ENCODE data around the gene PXDN. TPM values are rescaled to one million over a fixed set of nuclear protein-coding genes. Genes with fewer than 3 reads are reported as not detected.
A peak's percentile ranks its signal among the peaks of the same experiment; 100 is the strongest.

PXDN gene
- total RNA-seq, 4 donors from 2014 or later: 9.0 to 46.2 (median 18.5) TPM

DNA sequence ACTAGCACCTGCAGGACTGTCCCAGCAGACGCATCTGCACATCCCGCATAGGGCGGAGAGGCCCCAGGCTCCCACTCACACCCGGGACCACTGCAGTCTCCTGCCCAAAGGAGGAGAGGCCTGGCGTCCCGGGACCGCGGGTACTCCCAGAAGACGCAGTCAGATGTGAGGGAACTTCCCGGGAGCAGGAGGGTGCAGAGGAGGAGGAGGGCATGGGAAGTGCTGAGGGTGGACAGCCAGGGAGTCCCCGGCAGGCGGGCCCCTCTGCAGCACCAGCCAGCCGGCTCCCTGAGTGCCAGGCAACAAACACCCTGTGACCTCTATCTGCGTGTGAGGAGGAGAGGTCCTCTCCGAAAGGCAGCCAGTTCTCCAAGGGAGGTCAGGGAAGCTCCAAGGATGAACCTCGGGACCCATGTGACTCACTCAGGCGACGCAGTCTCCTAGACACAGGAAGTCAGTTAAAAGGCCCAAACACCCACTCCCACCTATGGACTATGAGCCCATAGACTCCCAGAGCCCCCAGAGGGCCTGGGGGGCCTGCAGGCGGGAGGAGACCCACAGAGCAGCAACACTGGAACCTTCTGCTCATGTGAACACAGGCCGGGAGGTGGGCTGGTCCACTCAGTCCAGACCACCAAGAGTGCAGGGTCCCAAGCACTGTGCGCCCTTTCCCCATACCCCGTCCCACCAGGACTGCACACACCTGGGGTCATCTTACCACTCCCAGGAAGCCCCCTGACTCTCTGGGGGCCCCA is 4.2 kb downstream of the PXDN start:
- TF ChIP-seq EP300 (IDR thresholded peaks at IDR 0.05; ENCODE audit: low read depth) (no peak), POLR2A (IDR thresholded peaks at IDR 0.05) (no peak), POLR2AphosphoS5 (IDR thresholded peaks at IDR 0.05) (no peak)
- TF ChIP-seq, protein P1, sequence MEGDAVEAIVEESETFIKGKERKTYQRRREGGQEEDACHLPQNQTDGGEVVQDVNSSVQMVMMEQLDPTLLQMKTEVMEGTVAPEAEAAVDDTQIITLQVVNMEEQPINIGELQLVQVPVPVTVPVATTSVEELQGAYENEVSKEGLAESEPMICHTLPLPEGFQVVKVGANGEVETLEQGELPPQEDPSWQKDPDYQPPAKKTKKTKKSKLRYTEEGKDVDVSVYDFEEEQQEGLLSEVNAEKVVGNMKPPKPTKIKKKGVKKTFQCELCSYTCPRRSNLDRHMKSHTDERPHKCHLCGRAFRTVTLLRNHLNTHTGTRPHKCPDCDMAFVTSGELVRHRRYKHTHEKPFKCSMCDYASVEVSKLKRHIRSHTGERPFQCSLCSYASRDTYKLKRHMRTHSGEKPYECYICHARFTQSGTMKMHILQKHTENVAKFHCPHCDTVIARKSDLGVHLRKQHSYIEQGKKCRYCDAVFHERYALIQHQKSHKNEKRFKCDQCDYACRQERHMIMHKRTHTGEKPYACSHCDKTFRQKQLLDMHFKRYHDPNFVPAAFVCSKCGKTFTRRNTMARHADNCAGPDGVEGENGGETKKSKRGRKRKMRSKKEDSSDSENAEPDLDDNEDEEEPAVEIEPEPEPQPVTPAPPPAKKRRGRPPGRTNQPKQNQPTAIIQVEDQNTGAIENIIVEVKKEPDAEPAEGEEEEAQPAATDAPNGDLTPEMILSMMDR (IDR thresholded peaks at IDR 0.05): no peak
- peaks cover 11 to 35% (median 23%) of the 10 kb centered on the region in 4 donors for H3K4me1 ChIP-seq
- peak overlapping the region; percentile 93 to 96 (median 93) for H3K27ac ChIP-seq
- no peak overlapping the region for H3K4me3 ChIP-seq
- H3K36me3 ChIP-seq: no peaks in the 10 kb centered on the region
- intact Hi-C loops (cut with DNase I; ENCODE audit: low total_unique reads) (no loop called here), in situ Hi-C loops (cut with MboI; ENCODE audit: low pct_ligation_motif_present in 1 of 4, low pct_unique_long_range_greater_than_20kb in 1 of 4, low sequenced_read_pairs in 3 of 4) (loop anchor here (10.0 to 25.0 kb wide), 4 partner anchors 75 to 153 kb away; no protein-coding TSS in a partner anchor)
- 77% methylated on average over 19 of the region's 22 CpGs; no CpG with 5 or more reads in 1 of the 2 donors for WGBS, 2 donors (ENCODE audit: low coverage in 1 of 2)
- peaks cover 25% of the 10 kb centered on the region for H3K27me3 ChIP-seq
- DNase-seq: no peak
- peaks cover 0 to 4% of the 10 kb centered on the region in 2 donors for H3K9me3 ChIP-seq

DNA sequence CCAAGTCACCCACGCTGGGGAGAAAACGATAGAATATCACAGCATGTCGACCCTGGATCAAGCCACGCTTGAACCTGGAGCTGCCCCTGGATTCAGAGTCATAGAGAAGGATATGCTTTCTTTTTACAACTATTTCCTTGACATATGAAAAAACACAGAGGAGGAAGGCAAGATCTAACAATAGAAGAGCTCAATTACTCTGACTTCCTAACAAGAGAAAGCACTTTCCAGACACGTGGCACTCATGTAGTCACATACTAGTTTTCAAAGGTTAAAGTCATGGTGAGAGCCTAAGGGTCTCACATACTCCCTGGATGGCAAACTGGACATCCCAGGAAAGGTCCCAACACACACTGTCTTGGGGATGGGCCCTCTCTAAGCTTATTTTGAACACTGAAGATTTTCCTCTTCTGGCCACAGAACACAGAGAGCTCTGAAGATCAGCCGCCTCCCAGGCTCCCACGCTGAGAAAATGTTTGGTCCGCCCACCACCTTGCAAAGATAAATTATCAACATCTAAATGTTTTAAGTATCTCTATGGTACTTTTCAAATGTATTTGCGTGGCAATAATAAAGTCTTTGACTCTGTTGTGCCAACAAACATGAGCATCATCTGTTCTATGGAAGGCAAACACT is 4.9 kb downstream of the PXDN start:
- peaks cover 18% of the 10 kb centered on the region for H3K27me3 ChIP-seq
- peaks cover 0 to 6% of the 10 kb centered on the region in 2 donors for H3K9me3 ChIP-seq
- WGBS, 2 donors (ENCODE audit: low coverage in 1 of 2): 68 to 73% methylated on average over 4 to 9 of the region's 9 CpGs
- peak overlapping the region; percentile 93 to 96 (median 93) for H3K27ac ChIP-seq
- peaks cover 11 to 31% (median 20%) of the 10 kb centered on the region in 4 donors for H3K4me1 ChIP-seq
- no peak for DNase-seq
- in situ Hi-C loops (cut with MboI; ENCODE audit: low pct_ligation_motif_present in 1 of 4, low pct_unique_long_range_greater_than_20kb in 1 of 4, low sequenced_read_pairs in 3 of 4): loop anchor here in 2 of 4 donors (25.0 kb wide), 1 partner anchor 152 kb away; no protein-coding TSS in a partner anchor
- H3K36me3 ChIP-seq: no peaks in the 10 kb centered on the region
- no peak for TF ChIP-seq POLR2AphosphoS5 (IDR thresholded peaks at IDR 0.05)
- no peak for TF ChIP-seq POLR2A (IDR thresholded peaks at IDR 0.05)
- intact Hi-C loops (cut with DNase I; ENCODE audit: low total_unique reads): no loop called here
- H3K4me3 ChIP-seq: no peak overlapping the region

DNA sequence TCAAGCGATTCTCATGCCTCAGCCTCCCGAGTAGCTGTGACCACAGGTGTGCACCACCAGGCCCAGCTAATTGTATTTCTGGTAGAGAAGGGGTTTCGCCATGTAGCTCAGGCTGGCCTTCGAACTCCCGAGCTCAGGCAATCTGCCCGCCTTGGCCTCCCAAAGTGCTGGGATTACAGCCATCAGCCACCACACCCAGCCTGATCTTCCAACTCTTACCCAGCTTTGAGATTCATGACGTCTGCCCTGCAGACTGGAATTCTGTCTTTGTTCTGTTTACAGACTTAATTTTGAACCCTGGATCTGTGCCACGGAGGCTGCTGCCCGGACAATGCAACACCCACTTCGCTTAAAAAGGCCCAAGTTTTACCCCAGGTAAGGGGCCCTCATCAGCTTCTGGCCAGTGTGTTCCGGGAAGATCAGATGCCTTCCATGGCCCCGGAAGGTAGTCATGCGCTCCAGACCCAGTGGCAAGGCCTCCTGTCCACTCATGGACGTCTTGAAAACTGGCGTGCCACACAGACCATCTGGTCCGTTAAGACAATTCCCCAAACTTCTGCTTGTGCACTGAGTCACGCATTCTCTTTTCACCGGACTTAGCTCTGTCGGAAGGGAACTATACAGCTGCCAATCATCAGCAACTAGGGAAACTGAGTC is 5.5 kb downstream of the PXDN start:
- Histone ChIP-seq H3K4me3 (no peak overlapping the region), H3K4me1 (peaks cover 11 to 31% (median 20%) of the 10 kb centered on the region in 4 donors), H3K27me3 (peaks cover 11% of the 10 kb centered on the region), H3K36me3 (no peaks in the 10 kb centered on the region), H3K27ac (peak overlapping the region; percentile 93 to 96 (median 93)), H3K9me3 (peaks cover 0 to 6% of the 10 kb centered on the region in 2 donors)
- in situ Hi-C loops (cut with MboI; ENCODE audit: low pct_ligation_motif_present in 1 of 4, low pct_unique_long_range_greater_than_20kb in 1 of 4, low sequenced_read_pairs in 3 of 4): loop anchor here in 2 of 4 donors (25.0 kb wide), 1 partner anchor 151 kb away; no protein-coding TSS in a partner anchor
- intact Hi-C loops (cut with DNase I; ENCODE audit: low total_unique reads): no loop called here
- no peak for DNase-seq
- WGBS, 2 donors (ENCODE audit: low coverage in 1 of 2): 81% methylated on average over 19 of the region's 19 CpGs; no CpG with 5 or more reads in 1 of the 2 donors
- no peak for TF ChIP-seq POLR2A (IDR thresholded peaks at IDR 0.05)
- TF ChIP-seq POLR2AphosphoS5 (IDR thresholded peaks at IDR 0.05): no peak
- no peak for TF ChIP-seq EP300 (IDR thresholded peaks at IDR 0.05; ENCODE audit: low read depth)
- TF ChIP-seq, protein P1 (IDR thresholded peaks at IDR 0.05): no peak

DNA sequence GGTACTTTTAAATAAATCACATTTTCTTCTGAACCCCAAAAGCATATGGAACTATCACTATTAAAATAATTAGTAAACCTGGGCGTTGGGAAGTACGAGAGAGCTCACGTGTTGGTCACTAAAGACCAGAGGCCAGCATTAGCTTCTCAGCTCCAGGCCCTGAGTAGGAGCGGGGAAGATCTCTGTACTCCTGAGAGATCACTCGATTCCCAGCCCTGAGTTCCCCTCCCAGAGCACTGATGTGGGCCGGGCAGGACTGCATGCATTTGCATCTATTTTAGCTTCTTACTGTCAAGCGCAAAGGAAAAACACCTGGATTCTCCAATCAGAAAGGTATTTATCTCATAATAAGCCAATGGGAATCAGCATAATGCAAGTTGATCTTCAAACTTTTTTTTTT is 6.2 kb downstream of the PXDN start:
- Histone ChIP-seq H3K4me1 (peaks cover 11 to 31% (median 20%) of the 10 kb centered on the region in 4 donors), H3K27ac (peak overlapping the region; percentile 93 to 96 (median 93))

More for the DNA sequence above, 6.2 kb downstream of the PXDN start:
- peaks cover 0 to 6% of the 10 kb centered on the region in 2 donors for H3K9me3 ChIP-seq
- in situ Hi-C loops (cut with MboI; ENCODE audit: low pct_ligation_motif_present in 1 of 4, low pct_unique_long_range_greater_than_20kb in 1 of 4, low sequenced_read_pairs in 3 of 4): loop anchor here in 2 of 4 donors (25.0 kb wide), 1 partner anchor 151 kb away; no protein-coding TSS in a partner anchor
- no peak overlapping the region for H3K4me3 ChIP-seq
- no peaks in the 10 kb centered on the region for H3K36me3 ChIP-seq
- peaks cover 7% of the 10 kb centered on the region for H3K27me3 ChIP-seq
- intact Hi-C loops (cut with DNase I; ENCODE audit: low total_unique reads): no loop called here
- TF ChIP-seq, protein P1 (IDR thresholded peaks at IDR 0.05): no peak
- TF ChIP-seq POLR2AphosphoS5 (IDR thresholded peaks at IDR 0.05): no peak
- TF ChIP-seq EP300 (IDR thresholded peaks at IDR 0.05; ENCODE audit: low read depth): no peak
- no peak for TF ChIP-seq POLR2A (IDR thresholded peaks at IDR 0.05)
- WGBS, 2 donors (ENCODE audit: low coverage in 1 of 2): 82% methylated on average over 7 of the region's 7 CpGs; no CpG with 5 or more reads in 1 of the 2 donors
- no peak for DNase-seq
